HG02852 (cell line): ENCODE data around the gene KMT2E.
A peak's percentile ranks its signal among the peaks of the same experiment; 100 is the strongest.

Source experiments
- ATAC-seq: cut with Tn5 transposase; IDR thresholded peaks from one replicate; pipeline ENCODE4 v1.9.1; 2021; ENCODE audit warnings: mild to moderate bottlenecking, moderate library complexity; ENCODE audit not compliant: unreplicated experiment

Gene KMT2E

DNA sequence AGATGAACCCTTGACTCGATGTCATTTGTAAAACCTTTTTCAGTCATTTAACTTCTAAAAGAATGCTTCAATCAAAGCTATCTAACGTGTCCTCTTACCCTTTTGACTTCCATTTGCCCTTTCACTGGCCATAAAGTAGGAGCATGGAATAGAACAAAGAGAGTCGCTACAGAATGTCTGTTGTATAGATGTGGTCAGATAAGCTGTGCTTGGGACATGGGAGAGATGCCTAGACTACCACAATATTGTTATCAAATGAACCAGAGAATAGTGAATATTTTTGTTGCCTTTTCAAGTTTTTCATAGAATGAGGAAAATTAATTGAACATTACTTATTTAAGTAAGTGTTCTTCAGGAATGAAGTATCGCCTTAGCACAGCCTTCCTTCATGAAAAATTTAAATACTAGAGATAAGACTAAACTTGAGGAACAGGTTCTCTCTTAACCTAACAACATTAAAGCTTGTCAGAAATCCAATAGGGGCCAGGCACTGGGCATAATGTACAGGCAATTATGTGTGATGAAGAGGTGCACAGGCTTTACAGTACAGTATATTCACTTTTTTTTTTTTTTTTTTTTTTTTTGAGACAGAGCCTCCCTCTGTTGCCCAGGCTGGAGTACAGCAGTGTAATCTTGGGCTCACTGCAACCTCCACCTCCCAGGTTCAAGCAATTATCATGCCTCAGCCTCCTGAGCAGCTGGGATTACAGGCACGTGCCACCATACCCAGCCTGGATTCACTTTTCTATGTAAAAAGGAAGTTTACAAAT is 7.5 kb upstream of the KMT2E start:
- no peak for ATAC-seq

DNA sequence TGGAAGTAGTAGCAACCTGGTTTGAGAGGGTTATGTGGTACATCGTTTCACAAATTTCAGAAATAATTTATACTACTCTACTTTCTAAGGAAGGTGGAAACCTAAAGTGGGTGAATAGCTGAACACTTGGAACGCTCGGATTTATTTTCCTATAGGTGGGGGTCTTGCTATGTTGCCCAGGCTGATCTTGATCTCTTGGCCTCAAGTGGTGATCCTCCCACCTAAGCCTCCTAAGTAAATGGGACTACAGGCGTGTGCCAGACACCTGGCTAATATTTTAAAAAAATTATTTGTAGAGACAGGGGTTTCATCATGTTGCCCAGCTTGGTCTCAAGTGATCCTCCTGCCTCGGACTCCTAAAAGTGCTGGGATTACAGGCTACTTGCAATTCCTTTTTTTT is 6.7 kb upstream of the KMT2E start:
- no peak for ATAC-seq

DNA sequence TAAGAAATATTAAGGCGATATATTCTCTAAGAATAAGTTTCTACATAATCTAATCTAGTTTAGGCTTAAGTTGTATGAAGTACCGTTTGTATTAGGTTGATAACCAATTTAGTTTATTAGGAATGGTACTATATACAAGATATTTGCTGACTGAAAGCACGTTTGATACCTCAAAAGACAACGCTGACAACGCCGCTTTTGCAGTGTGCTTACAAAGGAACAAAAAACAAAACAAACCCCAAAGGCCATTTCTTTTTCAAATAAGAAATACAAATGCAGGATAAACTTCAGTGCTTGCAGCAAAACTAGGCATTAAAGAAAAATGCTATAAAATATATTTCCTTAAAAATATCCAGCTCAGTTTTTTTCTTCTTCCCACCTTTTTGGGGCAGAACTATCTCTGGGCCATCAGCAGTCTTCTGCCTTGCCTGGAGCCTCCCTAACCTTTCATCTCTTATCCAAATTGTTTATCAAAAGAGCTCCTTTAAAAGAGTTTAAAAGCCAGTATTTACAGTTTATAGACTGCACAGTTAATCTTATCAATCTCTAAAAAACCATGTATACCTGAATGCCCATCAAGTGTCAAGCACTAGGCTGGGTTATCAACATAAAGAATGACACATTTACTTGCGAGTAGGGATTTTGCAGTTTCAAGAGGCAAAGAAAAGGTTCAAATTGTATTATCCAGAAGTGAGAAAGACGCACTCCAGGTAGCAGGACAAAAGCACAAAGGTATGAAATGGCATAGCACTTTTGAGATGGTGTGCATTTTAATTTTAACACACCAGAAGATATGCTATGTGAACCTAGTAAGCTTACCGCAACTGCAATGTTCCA is 4.1 kb upstream of the KMT2E start:
- ATAC-seq: no peak

DNA sequence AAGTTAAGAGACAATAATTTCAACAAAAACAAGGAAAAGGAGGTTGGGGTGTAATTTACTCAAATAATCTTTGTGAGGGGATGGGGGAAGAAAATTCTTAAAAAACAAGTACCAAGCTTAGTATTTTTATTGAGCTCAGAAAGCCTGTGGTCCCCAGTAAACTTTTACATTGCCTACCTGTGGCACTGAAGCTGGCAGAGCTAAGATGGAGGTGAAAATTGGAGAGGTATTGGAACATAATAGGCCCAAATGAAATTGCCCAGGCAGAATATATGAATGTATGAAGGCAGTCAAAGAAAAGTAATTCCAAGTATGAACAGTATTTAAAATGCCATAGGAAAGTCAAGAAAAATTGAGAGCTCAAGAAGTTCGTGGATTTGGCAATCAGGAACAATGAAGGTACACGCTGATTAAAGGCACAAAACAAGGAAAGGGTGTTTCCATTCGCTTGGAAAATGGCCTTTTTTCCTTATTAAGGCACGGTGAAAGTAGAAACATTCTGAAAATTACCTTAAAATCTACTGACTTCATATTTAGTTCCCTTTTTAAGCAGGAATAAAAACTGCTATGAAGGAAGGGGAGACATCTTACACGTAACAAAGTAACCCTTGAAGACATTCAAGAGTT is 3.4 kb upstream of the KMT2E start:
- no peak for ATAC-seq

DNA sequence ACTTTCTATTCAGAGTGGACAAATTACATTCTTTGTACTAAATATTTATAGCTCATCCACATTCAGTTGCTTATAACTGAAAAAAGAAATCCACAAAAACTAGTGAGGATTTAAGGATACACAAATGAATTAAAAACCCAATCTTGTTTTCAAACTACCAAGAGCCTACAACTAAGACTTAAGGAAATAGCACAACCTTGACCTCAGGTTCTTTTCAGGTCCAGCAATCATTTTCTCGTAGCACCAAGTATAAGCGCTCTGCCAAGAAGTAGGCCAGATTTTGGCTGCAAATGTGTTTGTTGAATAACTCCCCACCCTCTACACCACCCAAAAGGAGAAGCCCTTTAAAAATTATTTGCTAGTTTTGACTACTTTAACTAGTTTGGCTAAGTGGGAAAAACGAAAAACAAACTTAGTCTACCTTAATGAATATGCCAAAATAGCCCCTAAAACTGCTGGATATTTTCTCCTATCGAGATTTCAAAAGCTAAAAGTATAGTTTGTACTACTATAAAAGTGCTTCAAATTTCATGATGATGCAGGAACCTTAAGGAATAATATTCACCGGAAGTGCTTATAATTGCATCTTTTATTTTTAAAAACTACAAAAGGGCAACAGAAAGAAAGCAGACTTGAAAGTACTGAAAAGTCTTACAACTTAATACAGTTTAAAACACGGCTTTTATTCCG is 2.7 kb upstream of the KMT2E start:
- ATAC-seq: no peak

DNA sequence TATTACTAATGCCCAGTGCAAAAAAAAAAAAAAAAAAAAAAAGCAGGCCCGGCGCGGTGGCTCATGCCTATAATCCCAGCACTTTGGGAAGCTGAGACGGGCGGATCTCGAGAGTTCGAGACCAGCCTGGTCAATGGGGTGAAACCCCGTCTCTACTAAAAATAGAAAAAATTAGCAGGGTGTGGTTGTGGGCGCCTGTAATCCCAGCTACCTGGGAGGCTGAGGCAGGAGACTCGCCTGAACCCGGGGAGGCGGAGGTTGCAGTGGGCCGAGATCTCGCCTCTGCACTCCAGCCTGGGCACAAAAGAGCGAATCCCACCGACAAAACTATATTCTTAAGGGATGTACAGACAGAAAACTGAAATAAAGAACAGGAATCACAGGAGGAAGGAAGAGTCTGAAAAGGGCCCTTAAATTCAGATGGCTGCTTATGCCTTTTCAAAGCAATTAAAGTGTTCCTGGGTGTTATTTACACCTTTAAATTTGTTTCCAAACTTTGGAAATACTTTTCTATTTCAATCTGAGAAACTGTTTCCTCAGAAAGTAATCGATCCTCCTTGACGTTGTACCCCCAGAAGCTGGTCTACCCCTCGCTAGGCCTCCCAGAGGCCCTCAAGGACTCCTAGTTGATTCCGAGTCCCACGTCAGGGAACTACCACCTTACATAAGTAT is 2.0 kb upstream of the KMT2E start:
- no peak for ATAC-seq

DNA sequence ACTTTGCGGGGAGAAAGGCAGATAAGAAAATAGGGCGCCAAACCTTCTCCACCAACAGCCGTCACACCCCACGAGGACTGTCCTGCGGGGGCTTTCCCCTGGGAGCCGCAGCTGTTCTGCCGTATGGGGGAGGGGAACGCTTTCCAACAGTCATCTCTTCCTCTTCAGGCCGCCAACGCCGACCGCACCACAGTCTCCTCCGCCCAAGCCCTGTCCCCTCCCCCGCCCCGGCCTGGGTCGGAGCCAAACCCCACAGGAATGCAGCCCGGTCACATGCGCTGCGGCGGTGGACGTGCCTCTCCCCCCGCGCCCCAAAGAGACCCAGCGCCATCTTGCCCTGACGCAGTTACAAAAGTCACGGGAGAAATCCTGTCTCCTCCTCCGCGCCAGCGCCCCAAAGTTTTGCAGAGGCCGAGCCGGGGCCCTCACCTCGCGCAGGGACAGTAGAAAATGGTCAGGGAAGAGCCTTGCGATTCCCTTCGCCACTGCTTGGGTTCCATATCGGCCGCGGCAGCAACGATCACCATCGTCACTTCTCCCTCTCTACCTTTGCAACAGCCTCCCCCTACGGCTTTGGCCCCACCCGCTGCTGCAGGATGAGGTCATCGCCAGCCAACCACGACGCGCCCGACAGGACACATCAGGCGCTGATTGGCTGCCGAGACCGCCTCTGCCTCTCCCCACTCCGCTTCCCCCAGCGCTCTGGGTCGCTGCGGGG is 1.3 kb upstream of the KMT2E start:
- ATAC-seq: peak; percentile 65

DNA sequence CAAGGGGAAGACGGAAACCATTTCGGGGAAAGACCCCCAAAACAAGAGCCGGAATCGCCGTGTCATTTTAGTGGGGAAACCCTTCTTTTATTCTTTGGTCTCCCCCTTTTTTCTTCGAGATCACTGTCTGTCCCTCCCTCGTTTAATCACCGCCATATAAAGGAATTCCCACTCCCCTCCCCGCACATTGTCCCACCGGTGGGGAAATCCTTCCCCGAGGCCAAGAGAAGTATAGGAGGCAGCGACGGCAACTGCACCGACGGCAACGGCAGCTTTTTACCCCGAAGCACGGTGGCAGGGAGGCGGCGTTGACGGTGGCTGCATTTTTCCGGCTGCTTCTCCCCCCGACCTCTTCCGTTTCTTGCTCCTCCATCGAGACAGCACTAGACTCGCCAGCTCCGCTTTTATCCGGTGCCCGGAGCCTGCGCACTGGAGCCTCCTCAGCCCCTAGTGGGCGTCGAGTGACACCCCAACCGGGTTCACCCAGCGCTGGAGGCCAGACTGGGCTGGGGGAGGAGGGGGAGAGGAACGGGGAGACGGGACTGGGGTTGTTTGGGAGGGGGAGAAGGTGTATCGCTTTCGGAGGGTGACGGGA is 687 bp upstream of the KMT2E start:
- ATAC-seq: peak; percentile 36

DNA sequence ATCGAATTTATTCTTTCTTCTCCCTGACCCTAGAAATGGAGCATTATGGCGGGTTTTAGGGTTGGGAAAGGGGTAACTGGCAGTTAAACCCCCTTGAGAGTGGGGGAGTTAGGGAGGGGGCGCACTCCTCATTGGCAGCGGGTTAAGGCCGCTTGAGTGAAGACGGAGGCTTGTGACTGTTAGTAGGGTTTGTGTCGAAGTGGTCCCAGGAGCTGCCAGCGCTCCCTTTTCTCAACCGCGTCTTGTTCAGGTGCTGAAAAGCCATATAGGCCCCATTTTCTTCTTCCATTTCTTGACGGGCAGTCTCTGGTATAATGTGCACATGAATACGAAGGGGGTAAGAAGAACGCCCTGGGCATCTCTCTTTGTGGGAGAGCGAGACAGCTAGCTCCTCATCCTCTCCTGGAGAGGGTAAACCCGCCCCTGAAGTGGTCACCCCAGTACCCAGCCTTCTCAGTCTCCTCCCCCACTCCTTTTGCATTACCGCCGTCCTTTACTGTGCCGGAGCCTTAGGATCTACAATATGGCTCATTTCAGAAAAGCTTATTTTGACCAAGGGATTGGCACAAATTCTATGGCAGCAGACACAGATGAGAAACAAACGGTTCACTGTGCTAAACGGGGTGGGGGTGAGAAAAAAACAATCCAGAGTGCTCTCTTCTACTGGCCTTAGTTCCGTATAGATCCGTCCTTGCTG is 836 bp downstream of the KMT2E start:
- ATAC-seq: no peak

DNA sequence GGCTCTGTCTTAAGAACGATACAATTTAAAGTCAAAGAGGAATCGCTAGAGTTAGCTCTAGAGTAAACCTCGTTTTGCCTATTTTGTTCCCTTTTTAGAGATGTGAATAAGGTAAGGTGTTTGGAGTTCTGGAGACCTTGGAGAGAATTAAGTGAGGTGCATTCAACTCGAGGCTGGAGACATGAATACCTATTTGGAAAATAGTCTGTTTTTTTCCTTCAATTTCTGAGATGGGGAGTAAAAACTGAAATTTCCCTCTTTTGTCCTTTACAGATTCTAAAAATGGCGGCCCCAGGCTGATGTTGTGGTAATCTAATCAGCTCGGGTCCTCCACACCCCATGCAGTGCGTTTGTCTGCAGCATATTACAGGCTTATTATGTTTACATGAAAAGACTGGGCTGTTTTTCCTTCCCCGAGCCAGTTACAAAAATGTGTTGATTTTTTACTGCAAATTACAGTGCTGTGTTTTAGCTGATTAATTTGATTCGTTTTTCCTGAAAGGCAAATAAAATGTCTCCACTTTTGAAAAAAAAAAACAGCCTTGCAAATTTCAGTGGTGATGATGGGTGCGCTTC is 1.5 kb downstream of the KMT2E start:
- ATAC-seq: no peak

DNA sequence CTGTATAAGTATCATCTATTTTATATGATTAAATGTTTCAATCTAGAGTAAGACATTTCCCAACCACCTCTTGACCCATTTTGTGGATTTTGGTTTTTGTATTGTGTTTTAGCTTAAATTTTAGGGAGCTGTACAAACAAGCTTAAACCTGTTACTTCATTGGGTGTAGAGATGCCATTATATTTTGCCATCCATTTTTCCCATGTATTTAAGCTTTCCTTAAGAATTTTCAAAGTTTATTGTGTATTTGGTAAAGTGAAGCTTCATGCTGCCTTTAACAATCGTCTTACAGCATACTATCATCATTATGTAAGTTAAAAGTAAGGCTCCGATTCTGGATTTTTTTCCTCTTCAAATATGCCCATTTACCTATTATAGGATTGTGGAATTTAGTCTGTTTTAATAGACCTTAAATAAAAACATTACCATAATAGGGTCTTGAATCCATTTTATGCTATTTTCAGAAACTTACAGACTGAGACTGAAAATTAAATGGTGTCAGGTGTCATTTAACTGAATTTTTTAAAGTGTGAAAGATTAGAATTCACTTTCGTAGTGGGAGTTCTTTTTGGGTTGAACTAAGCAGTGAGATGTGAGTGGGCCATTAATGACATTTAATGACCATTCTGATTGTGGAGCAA is 2.2 kb downstream of the KMT2E start:
- no peak for ATAC-seq

DNA sequence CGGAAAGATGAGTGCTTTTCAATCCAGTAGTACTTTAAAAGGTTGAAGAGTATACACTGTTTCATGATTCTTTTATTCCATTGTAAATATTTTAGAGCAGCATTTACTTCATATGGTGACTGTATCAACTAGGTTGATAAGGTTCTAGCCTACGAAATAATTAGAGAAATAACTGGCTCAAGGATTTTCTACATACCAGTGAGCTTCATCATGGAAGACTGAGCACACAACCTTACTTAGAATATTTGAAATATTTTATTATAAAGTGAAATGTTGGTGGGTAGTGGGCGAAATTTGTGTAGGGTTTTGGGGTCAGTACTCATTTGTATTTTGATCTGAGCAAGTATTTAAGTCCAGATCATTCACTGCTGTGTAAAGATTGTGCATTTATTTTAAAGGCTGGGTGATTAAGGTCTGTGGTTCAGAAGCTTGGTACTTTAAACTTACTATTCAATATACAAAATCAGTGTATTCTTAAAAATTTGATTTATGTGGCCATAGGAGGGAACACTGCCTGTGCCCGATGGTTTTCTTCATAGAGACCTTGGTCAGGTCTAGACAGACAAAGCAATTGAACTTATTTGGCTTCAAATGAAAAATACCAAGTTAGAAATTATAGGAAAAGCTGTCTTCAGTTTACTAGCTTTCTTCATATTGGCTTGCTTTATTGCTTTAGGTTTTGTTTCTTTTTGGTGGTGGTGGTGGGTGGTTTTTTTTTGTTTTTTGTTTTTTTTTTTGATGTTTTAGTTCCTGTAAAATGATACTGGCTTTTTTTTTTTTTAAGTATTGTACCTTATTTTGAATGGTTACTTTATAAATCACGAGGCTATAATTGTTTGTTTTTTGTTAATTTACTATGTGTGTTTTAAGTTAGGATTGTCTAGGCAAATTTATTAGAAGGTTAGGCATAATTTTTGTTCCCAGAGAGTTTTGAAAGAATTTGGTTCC is 3.0 kb downstream of the KMT2E start:
- no peak for ATAC-seq

DNA sequence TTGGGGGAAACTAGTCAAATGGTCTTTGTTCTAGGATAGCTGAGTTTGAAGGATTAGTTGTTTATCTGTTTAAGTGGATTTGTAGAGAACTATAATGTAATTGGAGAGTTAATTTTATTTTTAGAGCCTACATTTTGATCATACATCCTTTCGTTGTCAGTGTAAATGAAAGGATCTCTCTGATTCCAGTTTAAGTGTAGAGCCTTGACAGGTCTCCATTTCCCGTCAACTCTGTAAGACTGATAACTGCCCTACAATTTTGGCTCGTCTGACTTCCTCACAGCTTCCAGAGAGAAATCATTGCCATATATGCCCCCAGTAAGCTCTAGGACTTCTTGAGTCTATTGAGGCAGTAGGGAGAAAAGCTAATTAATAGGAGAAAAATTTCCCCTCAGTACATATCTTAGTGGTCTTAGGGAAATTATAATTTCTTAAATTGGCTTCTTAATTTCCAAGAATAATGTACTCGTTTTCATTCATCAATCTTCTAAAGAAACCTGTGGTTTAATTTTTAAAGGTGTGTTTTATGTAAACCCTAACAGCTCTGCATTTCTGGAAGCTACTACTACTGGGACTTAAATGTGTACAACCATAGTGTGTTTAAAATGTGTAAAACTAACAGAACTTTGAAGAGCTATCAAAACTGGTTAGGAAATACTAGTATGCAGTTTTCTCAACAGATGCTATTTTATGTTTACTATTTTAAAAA is 3.8 kb downstream of the KMT2E start:
- no peak for ATAC-seq

DNA sequence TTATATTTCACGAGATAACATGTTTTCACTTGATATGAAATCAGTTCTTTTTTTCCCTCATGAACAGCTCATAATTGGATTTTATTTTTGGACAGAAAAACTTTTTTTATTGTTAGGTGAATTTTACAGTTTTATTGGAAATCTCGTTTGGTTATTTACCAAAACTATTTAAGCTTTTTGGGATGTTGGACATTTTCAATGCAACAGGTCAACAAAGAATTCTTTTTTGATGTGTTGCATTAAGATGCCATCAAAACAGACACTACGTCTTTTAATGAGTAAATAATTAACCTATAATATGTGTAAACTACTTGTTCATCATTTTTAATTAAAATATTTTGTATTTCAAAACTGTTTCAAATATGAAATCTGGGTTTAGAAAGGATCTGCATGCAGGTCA is 5.3 kb downstream of the KMT2E start:
- no peak for ATAC-seq

DNA sequence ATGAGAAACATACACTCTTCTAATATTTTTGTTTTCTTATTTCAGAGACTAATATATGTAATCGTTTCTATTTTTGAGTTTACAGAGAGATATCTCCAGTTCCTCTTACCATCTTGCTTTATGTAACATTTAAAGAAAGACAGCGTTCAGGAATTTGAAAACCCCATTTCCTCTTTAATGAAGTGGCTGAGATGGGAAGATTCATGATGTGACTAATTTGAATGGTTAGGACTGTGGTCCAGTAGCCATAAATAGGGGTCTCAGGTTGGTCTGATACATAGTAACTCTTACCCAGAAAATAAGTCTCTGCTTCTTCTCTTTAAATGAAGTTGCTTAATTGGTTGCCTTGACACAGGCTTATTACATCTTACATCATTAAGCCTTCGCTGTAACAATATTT is 6.9 kb downstream of the KMT2E start:
- no peak for ATAC-seq

DNA sequence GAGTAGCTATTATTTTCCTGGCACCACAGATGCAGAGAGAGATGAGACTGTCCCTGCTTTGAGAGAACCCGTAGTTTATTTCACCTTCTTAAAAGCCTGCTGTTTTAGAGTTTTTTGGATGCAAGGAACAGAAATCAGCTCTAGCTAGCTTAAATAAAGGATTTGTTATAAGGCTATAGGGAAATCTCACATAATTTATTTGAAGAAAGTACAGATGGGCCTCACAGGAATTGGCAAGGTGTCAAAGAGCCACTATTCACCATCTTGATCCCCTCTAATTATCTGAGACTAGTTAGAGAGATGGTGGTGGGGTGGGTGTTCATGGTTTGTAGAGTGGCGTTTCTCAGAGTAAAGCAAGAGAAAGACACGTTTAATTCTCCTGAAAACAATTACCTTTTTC is 7.3 kb downstream of the KMT2E start:
- no peak for ATAC-seq

DNA sequence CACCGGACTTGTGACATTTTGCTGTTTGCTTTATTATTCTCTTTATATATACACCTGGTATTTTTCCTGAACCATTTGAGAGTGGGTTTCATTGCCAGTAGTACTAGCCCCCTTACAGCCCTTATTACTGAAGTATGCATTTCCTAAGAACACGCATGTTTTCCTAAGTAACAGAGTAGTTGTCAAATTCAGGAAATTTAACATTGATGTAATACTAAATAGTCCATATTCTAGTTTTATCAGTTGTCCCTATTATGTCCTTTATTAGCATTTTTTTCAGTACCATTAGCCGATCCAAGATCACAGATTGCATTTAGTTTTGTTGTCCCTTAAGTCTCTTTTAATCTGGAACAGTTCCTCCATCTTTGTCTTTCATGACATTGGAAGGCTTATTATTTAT is 8.0 kb downstream of the KMT2E start:
- ATAC-seq: no peak
